Heart right ventricle (tissue), 16 donors: Measurements from ENCODE around the gene MYOF. TPM values are rescaled to one million over a fixed set of nuclear protein-coding genes. Genes with fewer than 3 reads are reported as not detected.

Experiments
- ATAC-seq, 8 donors: fragments of 200-7000 bp; cut with Tn5 transposase; one replicate each; pipeline ENCODE4 v1.9.1; 2020; ENCODE audit warnings: mild to moderate bottlenecking in 8 of 8, moderate library complexity in 8 of 8, moderate number of reproducible peaks in 1 of 8
- DNase-seq, 2 donors: peaks; one replicate each; pipeline ENCODE4 v3.0.0-alpha.2; 2020
- H3K27ac ChIP-seq, 10 donors: fragments of 200-600 bp; sonication (generic) in 2 of 10; one replicate each; pipeline versions ENCODE4 v1.5.0 to v1.8.0; 2020 to 2022; ENCODE audit warnings: mild to moderate bottlenecking in 3 of 10
- H3K27me3 ChIP-seq, 7 donors: fragments of 200-600 bp; one replicate each; pipeline ENCODE4 v1.8.0; 2021 to 2022; ENCODE audit warnings: mild to moderate bottlenecking in 2 of 7
- H3K36me3 ChIP-seq, 9 donors: fragments of 200-600 bp; sonication (generic) in 1 of 9; one replicate each; pipeline versions ENCODE4 v1.5.0 to v1.8.0; 2020 to 2022; ENCODE audit warnings: mild to moderate bottlenecking in 2 of 9
- H3K4me1 ChIP-seq, 9 donors: fragments of 200-600 bp; sonication (generic) in 1 of 9; one replicate each; pipeline versions ENCODE4 v1.5.0 to v1.8.0; 2020 to 2022; ENCODE audit warnings: mild to moderate bottlenecking in 4 of 9
- H3K4me3 ChIP-seq, 10 donors: fragments of 200-600 bp; sonication (generic) in 2 of 10; one replicate each; pipeline versions ENCODE4 v1.5.0 to v1.8.0; 2020 to 2022; ENCODE audit warnings: mild to moderate bottlenecking in 7 of 10, moderate library complexity in 2 of 10
- H3K9me3 ChIP-seq, 11 donors: fragments of 200-600 bp in 10 of 11; sonication (generic) in 2 of 11; one replicate each; pipeline versions ENCODE4 v1.5.0 to v1.8.0; 2013 to 2022; ENCODE audit warnings: mild to moderate bottlenecking in 2 of 11, control low read depth in 1 of 11, moderate library complexity in 1 of 11
- WGBS, 2 donors: extraction: QIAGEN DNeasy Blood & Tissue Kit; methylation state at CpG; one replicate each; pipeline ENCODE4 v1.1.7; 2013; ENCODE audit warnings: inconsistent platforms in 1 of 2; 5-methylcytosine and 5-hydroxymethylcytosine counted together
- intact Hi-C, 10 donors: fragments of 100-400 bp; cut with DNase I; formaldehyde crosslinking; loops; one replicate each; pipeline versions ENCODE4 v1.11.1 to v1.14.2; 2022
- polyA plus RNA-seq, 2 donors: library from polyadenylated mRNA; stranded (reverse); fragments of 200-250 nt; gene quantifications; one replicate each; pipeline ENCODE4 v1.2.3, GENCODE V29; 2013
- total RNA-seq, 10 donors: library from RNA; stranded (reverse); fragmentation: NEBNext Ultra II Directional in 3 of 10; extraction: Animal tissue kit (Norgen Biotek cat#: 25700) in 3 of 10; gene quantifications; one replicate each; pipeline versions ENCODE4 v1.2.1 to v1.2.4, GENCODE V29; 2021 to 2023
- TF ChIP-seq, protein P1 (sequence below), 9 donors: fragments of 200-600 bp; sonication (generic) in 2 of 9; IDR thresholded peaks; one replicate each; pipeline versions ENCODE4 v1.5.0 to v1.8.0; 2021 to 2022; ENCODE audit warnings: antibody characterized with exemption in 9 of 9, mild to moderate bottlenecking in 5 of 9, moderate library complexity in 1 of 9
- donor health status: Arrhythmogenic right ventricular cardiomyopathy.
- donor health status: ischemic (EF 13 %, LVEDD 7.1; RV severe dilation, severe dysfunction).
- donor health status: healthy with polysubstance abuse.
- donor health status: DM: no; HTN: yes; CAD: no.
- donor health status: DM: no; HTN: no; CAD: no.
- donor health status: ischemic (EF 25% LVEDD 6.9; RV normal size, moderate dysfunction).
- donor health status: ischemic (EF 25% LVEDD 5.7; RV mildly dilated, moderate dysfunction).
- donor health status: healthy.
- donor health status: DM: yes; HTN: yes; CAD: no.
- donor health status: Ischemic cardiomyopathy.
- donor health status: ischemic (EF 35%, LVEDD 5.7; RV mildly dilated, moderate dysfunction).
- donor health status: nonischemic (EF 11% LVEDD 7.7; RV severe dilation, severe dysfunction).
- donor health status: DM: yes; HTN: yes; CAD: no.
- donor health status: PGD.
- donor health status: ischemic (EF 29% LVEDD 5.4; RV normal size, mild dysfunction).
- donor health status: nonischemic (EF 23%, LVEDD 6.1; RV moderate dilation, normal function).

The MYOF gene
- total and polyA plus RNA-seq, 12 donors: 14.5 to 54.6 (median 36.3) TPM

DNA sequence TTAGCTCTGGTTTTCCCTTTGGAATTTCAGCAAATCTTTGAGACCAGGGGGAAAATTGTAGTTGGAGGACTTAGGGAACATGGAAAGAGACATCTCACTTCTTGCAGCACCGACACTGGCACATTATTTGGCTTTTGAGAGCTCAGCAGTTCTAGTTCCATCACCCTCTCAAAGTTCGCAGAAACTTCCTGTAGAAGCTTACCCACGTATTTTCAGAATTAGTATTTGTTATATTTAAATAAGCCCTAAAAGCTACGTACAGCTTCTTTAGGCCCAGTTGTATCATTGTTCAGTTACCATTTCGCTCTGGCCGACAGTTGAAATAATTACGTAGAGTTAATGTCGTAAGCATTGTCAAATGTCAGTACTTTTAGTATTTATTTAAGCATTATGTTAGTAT, 27.7 kb upstream of the MYOF start:
- TF ChIP-seq, protein P1, sequence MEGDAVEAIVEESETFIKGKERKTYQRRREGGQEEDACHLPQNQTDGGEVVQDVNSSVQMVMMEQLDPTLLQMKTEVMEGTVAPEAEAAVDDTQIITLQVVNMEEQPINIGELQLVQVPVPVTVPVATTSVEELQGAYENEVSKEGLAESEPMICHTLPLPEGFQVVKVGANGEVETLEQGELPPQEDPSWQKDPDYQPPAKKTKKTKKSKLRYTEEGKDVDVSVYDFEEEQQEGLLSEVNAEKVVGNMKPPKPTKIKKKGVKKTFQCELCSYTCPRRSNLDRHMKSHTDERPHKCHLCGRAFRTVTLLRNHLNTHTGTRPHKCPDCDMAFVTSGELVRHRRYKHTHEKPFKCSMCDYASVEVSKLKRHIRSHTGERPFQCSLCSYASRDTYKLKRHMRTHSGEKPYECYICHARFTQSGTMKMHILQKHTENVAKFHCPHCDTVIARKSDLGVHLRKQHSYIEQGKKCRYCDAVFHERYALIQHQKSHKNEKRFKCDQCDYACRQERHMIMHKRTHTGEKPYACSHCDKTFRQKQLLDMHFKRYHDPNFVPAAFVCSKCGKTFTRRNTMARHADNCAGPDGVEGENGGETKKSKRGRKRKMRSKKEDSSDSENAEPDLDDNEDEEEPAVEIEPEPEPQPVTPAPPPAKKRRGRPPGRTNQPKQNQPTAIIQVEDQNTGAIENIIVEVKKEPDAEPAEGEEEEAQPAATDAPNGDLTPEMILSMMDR (IDR thresholded peaks at IDR 0.05): no peak
- Histone ChIP-seq H3K4me3 (no peak overlapping the region), H3K9me3 (no peaks in the 10 kb centered on the region), H3K4me1 (peaks cover 0 to 11% (median 1%) of the 10 kb centered on the region in 9 donors), H3K27ac (no peak overlapping the region), H3K27me3 (no peaks in the 10 kb centered on the region), H3K36me3 (peaks cover 0 to 27% (median 0%) of the 10 kb centered on the region in 9 donors)
- ATAC-seq (no peak), DNase-seq (no peak)
- WGBS, 2 donors: 95 to 96% methylated on average over 8 of the region's 8 CpGs
- intact Hi-C loops: loop anchor here in 1 of 10 donors (10.0 kb wide), 1 partner anchor 625 kb away; no protein-coding TSS in a partner anchor

- H3K27me3 ChIP-seq: no peaks in the 10 kb centered on the region
- no peaks in the 10 kb centered on the region for H3K9me3 ChIP-seq
- no peaks in the 10 kb centered on the region for H3K4me1 ChIP-seq
- intact Hi-C loops: loop anchor here in 1 of 10 donors (10.0 kb wide), 1 partner anchor 620 kb away; no protein-coding TSS in a partner anchor
- WGBS, 2 donors: 97 to 98% methylated on average over 2 of the region's 2 CpGs
- no peak overlapping the region for H3K4me3 ChIP-seq
- ATAC-seq (no peak), DNase-seq (no peak)
- H3K27ac ChIP-seq: no peak overlapping the region
- TF ChIP-seq, protein P1 (IDR thresholded peaks at IDR 0.05): no peak
- H3K36me3 ChIP-seq: peaks cover 0 to 38% (median 0%) of the 10 kb centered on the region in 9 donors
Observed at GRCh38 chr10:93505075-93505474, 22.9 kb upstream of the MYOF start.

- Histone ChIP-seq H3K27ac (no peak overlapping the region), H3K27me3 (no peaks in the 10 kb centered on the region), H3K4me3 (no peak overlapping the region), H3K9me3 (no peaks in the 10 kb centered on the region), H3K36me3 (peaks cover 0 to 30% (median 0%) of the 10 kb centered on the region in 9 donors), H3K4me1 (peaks cover 0 to 4% (median 0%) of the 10 kb centered on the region in 9 donors)
- DNase-seq: no peak
- intact Hi-C loops: loop anchor here in 1 of 10 donors (10.0 kb wide), 1 partner anchor 618 kb away; no protein-coding TSS in a partner anchor
- TF ChIP-seq, protein P1 (IDR thresholded peaks at IDR 0.05): no peak
- WGBS, 2 donors: 38 to 39% methylated on average over 6 of the region's 6 CpGs
- no peak for ATAC-seq
Observed at GRCh38 chr10:93503075-93503474, 20.9 kb upstream of the MYOF start.

DNA sequence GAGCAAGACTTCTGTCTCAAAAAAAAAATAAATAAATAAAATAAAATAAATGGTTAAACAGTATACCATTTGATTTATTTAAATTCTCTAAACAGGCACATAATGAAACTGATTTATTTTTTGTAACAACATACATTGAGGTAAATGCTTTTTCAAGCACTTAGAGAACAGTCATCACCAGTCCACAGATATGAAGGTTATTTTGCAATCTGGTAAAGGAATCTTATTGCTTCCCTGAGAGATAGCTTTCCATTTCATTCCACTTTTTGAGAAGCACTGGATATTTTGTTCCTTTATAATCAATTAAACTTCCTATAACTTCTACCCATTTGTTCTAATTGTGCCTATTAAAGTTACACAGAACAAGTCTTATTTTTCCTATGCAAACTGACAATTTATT, 19.5 kb upstream of the MYOF start:
- Histone ChIP-seq H3K27ac (no peak overlapping the region), H3K4me3 (no peak overlapping the region), H3K36me3 (peaks cover 0 to 18% (median 0%) of the 10 kb centered on the region in 9 donors), H3K27me3 (no peaks in the 10 kb centered on the region), H3K4me1 (peaks cover 0 to 12% (median 3%) of the 10 kb centered on the region in 9 donors), H3K9me3 (no peaks in the 10 kb centered on the region)
- ATAC-seq: no peak
- TF ChIP-seq, protein P1 (IDR thresholded peaks at IDR 0.05): no peak
- no peak for DNase-seq
- intact Hi-C loops: loop anchor here in 1 of 10 donors (10.0 kb wide), 1 partner anchor 617 kb away; no protein-coding TSS in a partner anchor
